Gastroesophageal sphincter (tissue), 3 donors: Measurements from ENCODE around the gene DCPS.

ENCODE experiments used
- POLR2AphosphoS5 ChIP-seq: sonication (generic); formaldehyde crosslinking; IDR thresholded peaks from one replicate; pipeline ENCODE4 v1.6.1; 2017; ENCODE audit warnings: antibody characterized with exemption
- TF ChIP-seq, protein P1 (sequence below), 4 experiments: fragments of 200-600 bp in 2 of 4; fragments of 450-650 bp in 2 of 4; sonication (generic) in 1 of 4; IDR thresholded peaks; one replicate each; pipeline ENCODE4 v1.5.1; 2017 to 2019; ENCODE audit warnings: antibody characterized with exemption in 4 of 4, mild to moderate bottlenecking in 2 of 4, moderate library complexity in 2 of 4

DNA sequence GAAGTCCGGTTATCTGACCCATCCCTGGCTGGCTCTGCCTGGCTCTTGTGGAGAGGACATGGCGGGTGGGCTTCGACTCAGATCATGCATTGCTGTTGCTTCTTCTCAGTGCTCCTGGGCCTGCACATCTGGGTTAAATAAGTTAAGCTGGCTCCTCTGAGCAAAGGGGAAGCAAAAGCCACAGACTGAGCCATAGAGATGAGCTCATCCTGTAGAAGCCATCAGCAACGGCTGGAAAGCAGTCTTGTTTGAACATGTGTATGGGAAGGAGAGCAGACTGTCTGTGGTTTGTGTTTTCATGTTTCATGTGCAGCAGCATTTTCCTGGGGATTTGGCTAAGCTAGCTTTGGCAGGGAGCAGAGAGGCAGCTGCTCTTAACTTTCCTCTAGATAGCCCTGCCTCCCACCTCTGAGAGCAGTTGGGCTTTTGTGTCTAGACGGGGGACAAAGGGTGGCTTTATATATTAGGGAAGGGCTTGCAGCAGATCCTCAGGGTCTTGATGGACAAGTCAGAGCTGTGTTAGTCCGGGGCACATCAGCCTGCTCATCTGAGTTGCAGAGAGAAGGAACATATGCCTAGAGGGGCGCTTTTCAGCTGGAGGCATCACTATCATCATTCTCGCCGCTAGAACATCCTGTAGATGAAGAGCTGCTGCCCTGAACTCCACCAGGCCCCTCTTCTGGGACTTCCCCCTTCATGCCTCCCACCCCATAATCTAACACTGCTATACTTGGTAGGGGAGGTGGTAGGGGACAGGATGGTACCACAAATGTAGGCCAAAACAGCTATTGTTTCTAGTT lies 14.9 kb downstream of the DCPS start:
- TF ChIP-seq POLR2AphosphoS5 = no peak
- TF ChIP-seq, protein P1, sequence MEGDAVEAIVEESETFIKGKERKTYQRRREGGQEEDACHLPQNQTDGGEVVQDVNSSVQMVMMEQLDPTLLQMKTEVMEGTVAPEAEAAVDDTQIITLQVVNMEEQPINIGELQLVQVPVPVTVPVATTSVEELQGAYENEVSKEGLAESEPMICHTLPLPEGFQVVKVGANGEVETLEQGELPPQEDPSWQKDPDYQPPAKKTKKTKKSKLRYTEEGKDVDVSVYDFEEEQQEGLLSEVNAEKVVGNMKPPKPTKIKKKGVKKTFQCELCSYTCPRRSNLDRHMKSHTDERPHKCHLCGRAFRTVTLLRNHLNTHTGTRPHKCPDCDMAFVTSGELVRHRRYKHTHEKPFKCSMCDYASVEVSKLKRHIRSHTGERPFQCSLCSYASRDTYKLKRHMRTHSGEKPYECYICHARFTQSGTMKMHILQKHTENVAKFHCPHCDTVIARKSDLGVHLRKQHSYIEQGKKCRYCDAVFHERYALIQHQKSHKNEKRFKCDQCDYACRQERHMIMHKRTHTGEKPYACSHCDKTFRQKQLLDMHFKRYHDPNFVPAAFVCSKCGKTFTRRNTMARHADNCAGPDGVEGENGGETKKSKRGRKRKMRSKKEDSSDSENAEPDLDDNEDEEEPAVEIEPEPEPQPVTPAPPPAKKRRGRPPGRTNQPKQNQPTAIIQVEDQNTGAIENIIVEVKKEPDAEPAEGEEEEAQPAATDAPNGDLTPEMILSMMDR (IDR thresholded peaks at IDR 0.05) = no peak
